Skeletal muscle tissue (tissue), 4 donors: ENCODE data around the gene NCOA1. TPM values are rescaled to one million over a fixed set of nuclear protein-coding genes. Genes with fewer than 3 reads are reported as not detected.
"Not testable (repeated sequence)": the region's sequence is repeated elsewhere in the genome, so short reads cannot be mapped to it uniquely, and the experiment has no call there.

Experiments used
- H3K27ac ChIP-seq: one replicate; pipeline ENCODE4 v1.7.0; 2013; ENCODE audit warnings: mild to moderate bottlenecking, low read depth, low read length, inconsistent platforms
- H3K27me3 ChIP-seq, 3 donors: one replicate each; pipeline ENCODE4 v1.7.0; 2013; ENCODE audit warnings: low read length in 3 of 3; ENCODE audit not compliant: control insufficient read depth in 3 of 3, insufficient read depth in 3 of 3
- H3K36me3 ChIP-seq, 3 donors: one replicate each; pipeline ENCODE4 v1.7.0; 2013; ENCODE audit warnings: low read length in 3 of 3; ENCODE audit not compliant: control insufficient read depth in 3 of 3, insufficient read depth in 3 of 3
- H3K4me1 ChIP-seq, 3 donors: one replicate each; pipeline ENCODE4 v1.7.0; 2013; ENCODE audit warnings: low read length in 3 of 3, mild to moderate bottlenecking in 3 of 3; ENCODE audit not compliant: control insufficient read depth in 3 of 3, insufficient read depth in 3 of 3
- H3K4me3 ChIP-seq, 3 donors: one replicate each; pipeline ENCODE4 v1.7.0; 2013; ENCODE audit warnings: low read length in 3 of 3
- H3K9ac ChIP-seq, 3 donors: one replicate each; pipeline ENCODE4 v1.7.0; 2013; ENCODE audit warnings: low read length in 3 of 3, mild to moderate bottlenecking in 3 of 3, moderate library complexity in 2 of 3, low read depth in 1 of 3
- H3K9me3 ChIP-seq, 3 donors: one replicate each; pipeline ENCODE4 v1.7.0; 2013; ENCODE audit warnings: low read length in 3 of 3; ENCODE audit not compliant: control insufficient read depth in 3 of 3
- total RNA-seq: library from RNA; depleted of rRNA; stranded (reverse); fragments of >200 nt; gene quantifications from one replicate; pipeline ENCODE4 v1.2.3, GENCODE V29; 2014
- donor health status: Osteomylitis.

NCOA1 gene
- total RNA-seq, 1 donor from 2014 or later = 150 TPM

DNA sequence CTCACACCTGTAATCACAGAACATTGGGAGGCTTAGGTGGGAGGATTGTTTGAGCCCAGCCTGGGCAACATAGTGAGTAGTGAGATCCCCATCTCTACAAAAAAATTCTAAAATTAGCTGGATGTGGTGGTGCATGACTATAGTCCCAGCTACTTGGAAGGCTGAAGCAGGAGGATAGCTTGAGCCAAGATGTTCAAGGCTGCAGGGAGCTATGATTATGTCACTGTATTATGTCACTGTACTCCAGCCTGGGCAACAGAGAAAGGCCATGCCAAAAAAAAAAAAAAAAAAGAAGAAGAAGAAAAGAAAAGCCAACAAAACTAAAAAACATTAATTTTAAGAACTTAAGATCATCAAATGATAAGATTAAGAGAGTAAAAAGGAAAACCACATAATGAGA, 17.4 kb upstream of the NCOA1 start:
- H3K4me1 ChIP-seq = no peaks in the 10 kb centered on the region
- H3K4me3 ChIP-seq = no peak overlapping the region
- H3K36me3 ChIP-seq = no peaks in the 10 kb centered on the region
- no peaks in the 10 kb centered on the region for H3K9me3 ChIP-seq
- H3K9ac ChIP-seq = no peak overlapping the region
- no peak overlapping the region for H3K27ac ChIP-seq
- no peaks in the 10 kb centered on the region for H3K27me3 ChIP-seq

DNA sequence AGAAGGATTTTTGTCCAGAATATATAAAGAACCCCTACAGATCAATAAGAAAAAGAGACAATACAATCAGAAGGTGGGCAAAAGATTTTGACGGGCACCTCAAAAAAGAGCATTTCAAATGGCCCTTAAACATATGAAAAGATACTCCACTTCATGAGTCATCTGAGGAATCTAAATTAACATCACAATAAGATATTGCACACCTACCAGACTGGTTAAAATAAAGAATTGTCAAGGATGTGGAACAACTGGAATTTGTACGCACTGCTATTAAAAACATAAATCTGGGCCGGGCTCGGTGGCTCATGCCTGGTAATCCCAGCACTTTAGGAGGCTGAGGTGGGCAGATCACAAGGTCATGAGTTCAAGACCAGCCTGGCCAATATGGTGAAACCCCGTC, 17.0 kb upstream of the NCOA1 start:
- no peaks in the 10 kb centered on the region for H3K27me3 ChIP-seq
- H3K27ac ChIP-seq = no peak overlapping the region
- H3K9me3 ChIP-seq = no peaks in the 10 kb centered on the region
- no peaks in the 10 kb centered on the region for H3K36me3 ChIP-seq
- no peaks in the 10 kb centered on the region for H3K4me1 ChIP-seq
- no peak overlapping the region for H3K9ac ChIP-seq
- H3K4me3 ChIP-seq = no peak overlapping the region

- no peaks in the 10 kb centered on the region for H3K4me1 ChIP-seq
- H3K27me3 ChIP-seq = no peaks in the 10 kb centered on the region
- H3K27ac ChIP-seq = no peak overlapping the region
- no peaks in the 10 kb centered on the region for H3K9me3 ChIP-seq
- no peak overlapping the region for H3K9ac ChIP-seq
- H3K36me3 ChIP-seq = no peaks in the 10 kb centered on the region
- H3K4me3 ChIP-seq = no peak overlapping the region
Measured at GRCh38 chr2:24477229-24477628, 13.8 kb upstream of the NCOA1 start.

DNA sequence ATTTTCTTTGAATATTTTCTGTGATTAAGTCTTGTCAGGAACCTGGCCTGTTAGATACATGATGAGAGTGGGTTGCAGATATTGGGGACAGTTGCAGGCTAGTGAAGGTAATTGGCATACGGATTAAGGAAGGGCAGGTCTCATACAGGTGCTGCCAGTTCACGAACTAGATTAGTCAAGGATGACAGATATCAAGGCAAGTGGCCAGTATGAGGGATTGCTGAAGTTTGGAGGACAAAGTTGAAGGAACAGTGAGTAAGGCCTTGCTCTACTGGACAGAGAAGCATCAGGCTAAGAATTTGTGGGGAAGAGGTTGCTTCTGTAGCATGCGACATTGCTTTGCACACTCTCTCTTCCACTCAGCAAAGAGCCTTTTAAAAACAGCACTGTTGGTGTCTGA, 12.8 kb upstream of the NCOA1 start:
- Histone ChIP-seq H3K4me3 (no peak overlapping the region), H3K4me1 (no peaks in the 10 kb centered on the region), H3K36me3 (no peaks in the 10 kb centered on the region), H3K9me3 (no peaks in the 10 kb centered on the region), H3K27ac (no peak overlapping the region), H3K27me3 (no peaks in the 10 kb centered on the region), H3K9ac (no peak overlapping the region)

- Histone ChIP-seq H3K4me1 (no peaks in the 10 kb centered on the region), H3K9me3 (no peaks in the 10 kb centered on the region), H3K27me3 (no peaks in the 10 kb centered on the region), H3K9ac (no peak overlapping the region), H3K36me3 (no peaks in the 10 kb centered on the region), H3K4me3 (no peak overlapping the region), H3K27ac (no peak overlapping the region)
Measured at GRCh38 chr2:24480245-24480644, 10.8 kb upstream of the NCOA1 start.

DNA sequence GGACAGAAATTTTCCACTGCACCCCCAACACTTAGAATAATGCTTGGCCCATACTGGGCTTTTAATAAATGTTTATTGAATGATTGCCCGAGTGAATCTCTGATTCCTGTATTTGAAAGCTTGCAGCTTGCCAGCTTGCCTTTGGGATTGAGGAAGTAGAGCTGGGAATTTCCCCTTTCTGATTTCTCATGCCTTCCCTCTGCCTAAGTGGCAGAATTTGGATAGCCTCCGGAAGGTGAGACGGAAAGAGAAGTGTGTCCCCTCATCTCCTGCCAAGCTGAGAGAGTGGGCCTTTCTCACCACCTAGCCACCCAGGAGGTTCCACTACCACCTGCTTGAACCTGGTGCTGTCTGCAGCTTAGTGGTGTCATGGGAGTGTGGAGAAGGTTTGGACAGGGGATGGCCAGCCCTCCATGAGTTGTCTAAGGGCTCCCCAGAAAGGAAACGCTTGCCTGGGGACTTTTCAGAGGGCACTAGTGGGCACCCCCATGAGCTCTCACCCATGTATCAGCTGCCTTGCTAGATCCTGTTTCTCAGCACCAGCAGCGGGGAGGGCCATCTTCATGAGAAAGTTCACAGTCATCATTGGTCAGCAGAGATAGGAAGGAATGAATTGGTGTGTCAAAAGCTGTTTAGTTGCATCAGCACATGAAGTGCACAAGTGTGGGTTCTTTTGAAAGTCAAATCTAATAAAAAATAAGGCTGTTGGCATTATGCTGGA, 8.6 kb upstream of the NCOA1 start:
- Histone ChIP-seq H3K4me3 (no peak overlapping the region), H3K4me1 (no peaks in the 10 kb centered on the region), H3K27me3 (no peaks in the 10 kb centered on the region), H3K9ac (no peak overlapping the region), H3K27ac (no peak overlapping the region), H3K36me3 (no peaks in the 10 kb centered on the region), H3K9me3 (no peaks in the 10 kb centered on the region)

DNA sequence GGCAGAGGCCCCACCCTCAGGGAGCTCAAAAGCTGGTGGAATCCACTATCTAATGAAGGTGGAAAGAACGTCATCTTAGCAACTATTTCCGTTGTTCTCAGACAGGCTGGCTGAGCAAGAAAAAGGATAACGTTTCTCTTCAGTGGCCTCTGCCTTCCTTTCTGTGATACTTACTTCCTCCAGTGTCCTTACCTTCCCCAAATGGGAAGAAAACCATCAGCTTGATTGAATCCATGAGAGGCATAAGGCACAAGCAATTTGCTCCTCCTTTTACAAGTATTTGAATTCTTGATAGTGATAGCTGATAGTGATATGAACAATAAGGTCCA, 8.1 kb upstream of the NCOA1 start:
- Histone ChIP-seq H3K4me3 (no peak overlapping the region), H3K4me1 (no peaks in the 10 kb centered on the region), H3K9me3 (no peaks in the 10 kb centered on the region), H3K36me3 (no peaks in the 10 kb centered on the region), H3K27ac (no peak overlapping the region), H3K27me3 (no peaks in the 10 kb centered on the region), H3K9ac (no peak overlapping the region)

DNA sequence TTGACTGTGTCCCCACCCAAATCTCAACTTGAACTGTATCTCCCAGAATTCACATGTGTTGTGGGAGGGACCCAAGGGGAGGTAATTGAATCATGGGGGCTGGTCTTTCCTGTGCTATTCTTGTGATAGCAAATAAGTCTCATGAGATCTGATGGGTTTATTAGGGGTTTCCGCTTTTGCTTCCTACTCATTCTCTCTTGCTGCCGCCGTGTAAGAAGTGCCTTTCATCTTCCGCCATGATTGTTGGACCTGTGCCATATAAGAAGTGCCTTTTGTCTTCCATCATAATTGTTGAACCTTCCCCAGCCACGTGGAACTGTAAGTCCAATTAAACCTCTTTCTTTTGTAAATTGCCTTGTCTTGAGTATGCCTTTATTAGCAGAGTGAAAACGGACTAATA, 6.4 kb upstream of the NCOA1 start:
- not testable (repeated sequence) for H3K27me3 ChIP-seq, H3K9ac ChIP-seq, H3K9me3 ChIP-seq, H3K36me3 ChIP-seq, H3K27ac ChIP-seq, H3K4me1 ChIP-seq, H3K4me3 ChIP-seq

- peaks cover 5 to 8% (median 6%) of the 10 kb centered on the region in 3 donors for H3K4me1 ChIP-seq
- H3K27me3 ChIP-seq = no peaks in the 10 kb centered on the region
- H3K9me3 ChIP-seq = no peaks in the 10 kb centered on the region
- H3K27ac ChIP-seq = no peak overlapping the region
- H3K9ac ChIP-seq = no peak overlapping the region
- H3K4me3 ChIP-seq = no peak overlapping the region
- H3K36me3 ChIP-seq = no peaks in the 10 kb centered on the region
Measured at GRCh38 chr2:24485197-24485596, 5.9 kb upstream of the NCOA1 start.

DNA sequence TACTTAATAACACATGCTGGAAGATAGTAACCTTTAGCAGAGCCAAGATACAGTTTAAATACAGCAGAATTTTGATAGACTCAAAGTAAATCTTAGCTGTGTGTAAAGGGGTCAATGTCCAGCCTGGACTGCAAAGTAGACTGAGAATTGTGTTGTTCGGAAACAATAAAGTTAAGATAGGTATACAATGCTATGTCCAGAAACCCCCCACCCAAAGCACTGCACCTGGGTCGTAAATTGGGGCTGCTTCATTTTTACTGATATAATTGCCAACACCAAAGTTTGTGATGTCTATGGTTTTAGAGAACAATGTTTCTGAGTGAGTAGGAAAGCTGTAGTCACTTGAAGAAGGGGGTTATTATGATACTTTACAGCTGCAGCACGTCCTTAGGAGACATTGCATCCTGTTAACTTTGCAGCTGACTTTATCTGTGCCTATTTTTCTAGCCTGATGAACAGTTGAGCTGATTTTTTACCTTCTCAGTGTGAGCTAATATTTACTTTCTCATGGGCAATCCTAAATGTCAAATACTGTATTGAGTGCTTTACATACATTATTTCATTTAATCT, 4.3 kb upstream of the NCOA1 start:
- Histone ChIP-seq H3K4me3 (no peak overlapping the region), H3K9ac (no peak overlapping the region), H3K9me3 (no peaks in the 10 kb centered on the region), H3K36me3 (no peaks in the 10 kb centered on the region), H3K27ac (no peak overlapping the region), H3K27me3 (no peaks in the 10 kb centered on the region), H3K4me1 (peaks cover 7 to 10% (median 7%) of the 10 kb centered on the region in 3 donors)
